Endometrium (tissue), 2 donors: ENCODE measurements around the gene EPM2AIP1.
"Not testable (repeated sequence)": the region's sequence is repeated elsewhere in the genome, so short reads cannot be mapped to it uniquely, and the experiment has no call there.

ENCODE experiments used
- FAIRE-seq: peaks from 2 replicates; lab custom pipeline; 2012; peaks lifted over from hg19 to GRCh38; lab: Jason Lieb, UNC
- donor health status: control.
- donor health status: control.

The EPM2AIP1 gene

DNA sequence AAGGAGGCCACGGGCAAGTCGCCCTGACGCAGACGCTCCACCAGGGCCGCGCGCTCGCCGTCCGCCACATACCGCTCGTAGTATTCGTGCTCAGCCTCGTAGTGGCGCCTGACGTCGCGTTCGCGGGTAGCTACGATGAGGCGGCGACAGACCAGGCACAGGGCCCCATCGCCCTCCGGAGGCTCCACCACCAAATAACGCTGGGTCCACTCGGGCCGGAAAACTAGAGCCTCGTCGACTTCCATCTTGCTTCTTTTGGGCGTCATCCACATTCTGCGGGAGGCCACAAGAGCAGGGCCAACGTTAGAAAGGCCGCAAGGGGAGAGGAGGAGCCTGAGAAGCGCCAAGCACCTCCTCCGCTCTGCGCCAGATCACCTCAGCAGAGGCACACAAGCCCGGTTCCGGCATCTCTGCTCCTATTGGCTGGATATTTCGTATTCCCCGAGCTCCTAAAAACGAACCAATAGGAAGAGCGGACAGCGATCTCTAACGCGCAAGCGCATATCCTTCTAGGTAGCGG is at the start of gene EPM2AIP1:
TSS of gene EPM2AIP1 (minus strand) at position 326 of the 520 bp plus-strand sequence. CDS start at position 272, 54 bp downstream.
- FAIRE-seq: peak; percentile 100

- FAIRE-seq: not testable (repeated sequence)
Measured at GRCh38 chr3:37042712-37043111, 49.8 kb upstream of the EPM2AIP1 start.

DNA sequence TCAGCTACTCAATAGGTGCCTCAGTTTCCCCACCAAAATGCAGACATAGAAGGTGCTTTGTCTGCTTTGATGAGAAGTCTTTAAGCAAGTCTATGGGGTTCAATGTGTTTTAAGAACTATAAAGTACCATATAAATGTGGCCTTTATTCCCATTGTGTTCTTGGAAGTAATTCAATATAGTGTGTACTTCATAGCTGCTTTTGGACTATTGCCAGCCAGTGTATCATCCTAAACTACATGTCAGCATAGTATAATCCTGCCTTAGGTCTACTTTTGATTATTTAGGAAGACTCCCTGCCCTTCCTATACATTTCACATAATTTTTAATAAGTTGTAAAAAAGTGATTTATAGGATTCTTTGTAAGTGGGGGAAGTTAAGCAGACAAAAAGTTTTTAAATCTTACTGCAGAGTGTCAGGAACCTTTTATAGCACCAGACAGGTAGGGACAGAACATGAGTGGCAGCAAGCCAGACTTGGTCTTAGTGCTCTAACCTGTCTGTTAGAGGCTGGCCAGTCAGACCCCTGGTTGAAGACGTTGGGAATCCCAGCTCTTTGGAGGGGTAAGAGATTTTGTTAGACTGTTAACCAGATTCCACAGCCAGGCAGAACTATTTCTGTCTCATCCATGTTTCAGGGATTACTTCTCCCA is 48.7 kb upstream of the EPM2AIP1 start:
- FAIRE-seq: no peak

GRCh38 chr3:37040231-37040630 is 47.3 kb upstream of the EPM2AIP1 start:
- FAIRE-seq: no peak

- no peak for FAIRE-seq
Measured at GRCh38 chr3:37039161-37039846, 46.4 kb upstream of the EPM2AIP1 start.

DNA sequence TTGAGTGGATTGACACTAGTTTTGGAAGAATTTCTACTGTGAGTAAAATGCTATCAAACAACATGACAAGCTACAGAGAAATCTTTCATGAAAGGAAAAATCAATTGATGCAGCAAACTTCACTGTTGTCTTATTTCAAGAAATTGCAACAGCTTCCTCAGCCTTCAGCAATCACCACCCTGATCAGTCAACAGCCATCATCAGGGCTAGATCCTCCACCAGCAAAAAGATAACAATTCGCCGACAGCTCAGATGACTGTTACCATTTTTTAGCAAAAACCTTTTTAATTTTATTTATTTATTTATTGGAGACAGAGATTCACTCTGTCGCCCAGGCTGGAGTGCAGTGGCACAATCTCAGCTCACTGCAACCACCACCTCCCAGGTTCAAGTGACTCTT is 44.4 kb upstream of the EPM2AIP1 start:
- no peak for FAIRE-seq

GRCh38 chr3:37032961-37033360 is 40.0 kb upstream of the EPM2AIP1 start:
- FAIRE-seq: no peak

GRCh38 chr3:37031096-37031682 is 38.3 kb upstream of the EPM2AIP1 start:
- FAIRE-seq: no peak

DNA sequence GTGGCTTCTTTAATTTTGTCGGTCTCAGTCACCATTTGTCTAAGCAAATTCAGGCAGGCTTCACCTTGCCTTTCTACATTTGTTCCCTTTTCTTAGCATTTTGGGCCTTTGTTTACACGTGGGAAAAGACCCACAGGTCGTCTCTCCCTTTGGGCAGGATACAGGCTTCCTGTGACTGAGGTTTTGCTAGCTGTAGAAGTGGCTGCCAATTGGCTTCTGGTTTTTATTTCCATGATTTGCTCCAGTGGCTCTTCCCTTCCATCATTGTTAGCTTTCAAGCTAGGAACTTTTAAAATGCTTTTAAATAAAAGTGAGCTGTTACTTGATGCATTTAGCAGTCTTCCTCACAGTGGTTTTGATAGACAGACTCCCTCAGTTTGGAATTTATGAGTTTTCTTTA is 37.7 kb upstream of the EPM2AIP1 start:
- no peak for FAIRE-seq

- FAIRE-seq: no peak
Measured at GRCh38 chr3:37029516-37030163, 36.7 kb upstream of the EPM2AIP1 start.

DNA sequence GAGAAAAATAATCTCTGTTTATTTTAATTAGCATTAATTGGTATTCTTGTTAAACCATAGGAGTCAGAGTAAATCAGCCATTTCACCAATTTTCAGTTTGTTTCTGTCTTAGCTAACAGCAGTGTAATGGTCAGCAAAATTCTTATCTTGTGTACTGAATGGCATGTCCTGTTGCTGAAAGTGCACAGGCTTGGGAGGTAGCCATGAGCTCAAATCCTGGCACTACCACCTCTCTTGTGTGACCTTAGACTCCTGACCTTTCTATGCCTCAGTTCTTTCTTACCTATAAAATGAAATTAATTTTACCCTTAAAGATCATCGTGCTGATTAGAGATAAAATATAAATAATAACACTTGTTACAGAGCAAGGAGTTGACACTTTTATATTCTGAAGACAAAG is 36.2 kb upstream of the EPM2AIP1 start:
- FAIRE-seq: no peak

- FAIRE-seq: no peak
Measured at GRCh38 chr3:37028329-37028728, 35.4 kb upstream of the EPM2AIP1 start.

DNA sequence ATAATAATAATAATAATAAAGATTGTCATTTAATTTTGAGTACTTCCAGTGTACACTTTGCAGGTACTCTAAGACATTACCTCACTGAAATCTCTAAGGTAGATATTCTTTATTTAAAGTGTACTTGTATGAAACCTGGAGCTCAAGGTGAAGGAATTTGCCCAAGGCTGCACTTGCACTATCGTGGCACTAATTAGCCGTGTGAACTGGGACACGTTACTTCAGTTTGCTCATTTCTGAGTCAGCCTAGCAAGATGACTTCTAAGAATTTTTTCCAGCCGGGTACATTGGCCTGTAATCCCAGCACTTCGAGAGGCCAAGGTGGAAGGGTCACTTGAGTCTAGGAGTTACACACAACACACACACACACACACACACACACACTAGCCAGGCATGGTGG is 33.9 kb upstream of the EPM2AIP1 start:
- no peak for FAIRE-seq

- FAIRE-seq: no peak
Measured at GRCh38 chr3:37025561-37026335, 32.8 kb upstream of the EPM2AIP1 start.

DNA sequence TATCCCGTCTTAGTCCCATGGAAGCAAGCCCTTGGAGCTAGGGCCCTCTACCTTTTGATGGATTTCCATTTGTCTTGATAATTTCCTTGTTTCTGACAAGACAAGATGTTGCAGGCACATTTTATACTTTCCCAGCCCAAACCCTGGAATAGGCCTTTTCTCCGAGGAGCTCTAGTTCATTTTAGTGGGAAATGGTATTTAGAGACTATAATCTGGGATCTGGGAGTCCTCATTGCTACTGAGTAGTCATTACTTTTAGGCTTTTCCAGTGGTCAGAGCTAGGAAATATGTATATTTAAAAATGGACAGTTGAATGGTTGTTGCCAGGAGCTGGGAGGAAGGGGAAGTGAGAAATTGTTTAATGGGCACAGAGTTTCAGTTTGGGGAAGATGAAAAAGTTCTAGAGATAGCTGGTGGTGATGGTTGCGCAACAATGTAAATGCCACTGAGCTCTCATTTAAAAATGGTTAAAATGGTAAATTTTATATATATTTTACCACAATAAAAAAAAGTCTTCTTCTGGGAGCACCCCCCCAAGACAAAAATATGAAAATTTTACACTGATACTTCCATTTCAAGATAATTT is 32.0 kb upstream of the EPM2AIP1 start:
- no peak for FAIRE-seq

GRCh38 chr3:37024092-37024491 is 31.2 kb upstream of the EPM2AIP1 start:
- FAIRE-seq: no peak

- no peak for FAIRE-seq
Measured at GRCh38 chr3:37017683-37018082, 24.8 kb upstream of the EPM2AIP1 start.

DNA sequence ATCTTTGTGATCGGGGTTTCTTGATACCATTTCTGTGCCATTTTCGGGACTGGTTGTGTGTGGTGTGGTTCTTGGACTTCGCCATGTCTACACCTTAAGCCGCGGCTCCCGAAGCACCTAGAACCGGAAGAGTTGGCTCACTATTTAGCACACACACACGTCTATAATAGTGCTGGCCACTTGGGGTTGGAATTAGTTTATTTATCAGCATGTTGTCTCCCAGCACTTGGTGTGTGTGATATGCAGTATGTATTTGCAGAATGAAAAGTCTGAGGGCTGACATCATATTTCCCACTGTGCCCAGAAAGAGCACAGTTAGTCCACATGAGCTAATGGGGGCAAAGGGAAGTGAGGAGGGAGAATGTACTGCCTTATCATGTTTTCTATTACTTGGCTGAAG is 24.0 kb upstream of the EPM2AIP1 start:
- FAIRE-seq: no peak

GRCh38 chr3:37015642-37016041 is 22.7 kb upstream of the EPM2AIP1 start:
- no peak for FAIRE-seq

DNA sequence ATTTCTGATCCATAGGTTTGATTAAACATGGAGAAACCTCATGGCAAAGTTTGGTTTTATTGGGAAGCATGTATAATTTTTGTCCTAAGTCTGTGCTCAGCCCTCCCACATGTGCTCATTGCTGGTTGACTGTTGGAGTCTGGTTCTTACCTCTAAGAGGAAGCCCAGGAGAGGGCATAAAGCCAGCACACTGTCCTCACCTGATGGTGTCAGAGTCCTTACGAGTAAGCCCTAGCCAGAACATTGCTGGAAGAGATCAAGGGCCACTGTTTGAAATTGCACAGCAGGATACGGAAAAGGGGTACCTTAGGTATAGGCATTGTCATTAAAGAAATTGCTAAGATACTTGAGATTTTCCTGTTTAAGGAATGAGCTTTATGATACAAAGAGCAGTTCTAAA is 21.7 kb upstream of the EPM2AIP1 start:
- FAIRE-seq: no peak
